ENCODE measurements around the gene LHB. TPM values are rescaled to one million over a fixed set of nuclear protein-coding genes. Genes with fewer than 3 reads are reported as not detected.
A peak's percentile ranks its signal among the peaks of the same experiment; 100 is the strongest.

The LHB gene
- total RNA-seq, 4 donors from 2014 or later, result 1.9 TPM; not detected in 3

- Histone ChIP-seq H3K4me3 (no peak overlapping the region), H3K27ac (peak overlapping the region; percentile 89 to 99 (median 98)), H3K36me3 (peaks cover 0 to 56% of the 10 kb centered on the region in 2 donors), H3K27me3 (no peaks in the 10 kb centered on the region), H3K4me1 (peaks cover 27 to 39% of the 10 kb centered on the region in 2 donors), H3K9me3 (no peaks in the 10 kb centered on the region)
- intact Hi-C loops (cut with DNase I; ENCODE audit: low total_unique reads) (loop anchor here (5.0 kb wide), 1 partner anchor 172 kb away; no protein-coding TSS in a partner anchor), in situ Hi-C loops (cut with MboI; ENCODE audit: low sequenced_read_pairs in 4 of 4) (loop anchor here in 2 of 4 donors (10.0 to 25.0 kb wide), 2 partner anchors 94 to 107 kb away; partner anchors contain the start of genes PPP1R15A (in 2 of the 2) and PLEKHA4 (in 1 of the 2))
- TF ChIP-seq CTCF (IDR thresholded peaks at IDR 0.05 in 4 of 5, conservative IDR thresholded peaks at IDR 0.05 in 1 of 5), result no peak
- TF ChIP-seq POLR2A (IDR thresholded peaks at IDR 0.05), result no peak
- no peak for ATAC-seq
- DNase-seq, result peak in 1 of 2 donors; percentile 28
Observed at GRCh38 chr19:48968813-48969218, 48.1 kb downstream of the LHB start.

- TF ChIP-seq CTCF (IDR thresholded peaks at IDR 0.05 in 4 of 5, conservative IDR thresholded peaks at IDR 0.05 in 1 of 5) (no peak), POLR2A (IDR thresholded peaks at IDR 0.05) (no peak)
- intact Hi-C loops (cut with DNase I; ENCODE audit: low total_unique reads), result loop anchor here (5.0 kb wide), 1 partner anchor 171 kb away; no protein-coding TSS in a partner anchor
- Histone ChIP-seq H3K36me3 (peaks cover 0 to 50% of the 10 kb centered on the region in 2 donors), H3K4me1 (peaks cover 33 to 45% of the 10 kb centered on the region in 2 donors), H3K4me3 (no peak overlapping the region), H3K9me3 (no peaks in the 10 kb centered on the region), H3K27ac (peak overlapping the region; percentile 89 to 99 (median 98)), H3K27me3 (no peaks in the 10 kb centered on the region)
- peak in 1 of 2 donors; percentile 31 for DNase-seq
- no peak for ATAC-seq
- in situ Hi-C loops (cut with MboI; ENCODE audit: low sequenced_read_pairs in 4 of 4), result loop anchor here in 2 of 4 donors (10.0 to 25.0 kb wide), 2 partner anchors 93 to 106 kb away; partner anchors contain the start of genes PPP1R15A (in 2 of the 2) and PLEKHA4 (in 1 of the 2)
Observed at GRCh38 chr19:48968179-48968661, 48.7 kb downstream of the LHB start.

- in situ Hi-C loops (cut with MboI; ENCODE audit: low sequenced_read_pairs in 4 of 4) (loop anchor here in 2 of 4 donors (10.0 to 25.0 kb wide), 2 partner anchors 93 to 105 kb away; partner anchors contain the start of genes PPP1R15A (in 2 of the 2) and PLEKHA4 (in 1 of the 2)), intact Hi-C loops (cut with DNase I; ENCODE audit: low total_unique reads) (loop anchor here (5.0 kb wide), 1 partner anchor 170 kb away; no protein-coding TSS in a partner anchor)
- H3K4me3 ChIP-seq, result peak overlapping the region in 3 of 4 donors; percentile 2 to 96 (median 95)
- peaks cover 0 to 43% of the 10 kb centered on the region in 2 donors for H3K36me3 ChIP-seq
- ATAC-seq (no peak), DNase-seq (peak; percentile 52 to 56)
- TF ChIP-seq CTCF (IDR thresholded peaks at IDR 0.05 in 4 of 5, conservative IDR thresholded peaks at IDR 0.05 in 1 of 5), result no peak
- peak in 1 of 2 donors; percentile 13 for TF ChIP-seq POLR2A (IDR thresholded peaks at IDR 0.05)
- H3K9me3 ChIP-seq, result no peaks in the 10 kb centered on the region
- H3K4me1 ChIP-seq, result peaks cover 35 to 48% of the 10 kb centered on the region in 2 donors
- H3K27me3 ChIP-seq, result no peaks in the 10 kb centered on the region
- peak overlapping the region; percentile 89 to 99 (median 98) for H3K27ac ChIP-seq
Observed at GRCh38 chr19:48967346-48968178, 49.3 kb downstream of the LHB start.

GRCh38 chr19:48966541-48967345 lies 50.1 kb downstream of the LHB start:
- H3K9me3 ChIP-seq, result no peaks in the 10 kb centered on the region
- H3K36me3 ChIP-seq, result peaks cover 0 to 35% of the 10 kb centered on the region in 2 donors
- in situ Hi-C loops (cut with MboI; ENCODE audit: low sequenced_read_pairs in 4 of 4), result loop anchor here in 2 of 4 donors (10.0 to 25.0 kb wide), 2 partner anchors 92 to 104 kb away; partner anchors contain the start of genes PPP1R15A (in 2 of the 2) and PLEKHA4 (in 1 of the 2)
- intact Hi-C loops (cut with DNase I; ENCODE audit: low total_unique reads), result loop anchor here (5.0 kb wide), 1 partner anchor 169 kb away; no protein-coding TSS in a partner anchor
- peak overlapping the region; percentile 89 to 99 (median 98) for H3K27ac ChIP-seq
- peak in 1 of 2 donors; percentile 37 for DNase-seq
- no peaks in the 10 kb centered on the region for H3K27me3 ChIP-seq
- H3K4me3 ChIP-seq, result peak overlapping the region; percentile 95 to 97 (median 96)
- H3K4me1 ChIP-seq, result peaks cover 35 to 48% of the 10 kb centered on the region in 2 donors
- TF ChIP-seq CTCF (IDR thresholded peaks at IDR 0.05 in 4 of 5, conservative IDR thresholded peaks at IDR 0.05 in 1 of 5), result no peak
- TF ChIP-seq POLR2A (IDR thresholded peaks at IDR 0.05), result no peak
- no peak for ATAC-seq
